Measurements from ENCODE around the gene ATG7.
"Not testable (repeated sequence)": the region's sequence is repeated elsewhere in the genome, so short reads cannot be mapped to it uniquely, and the experiment has no call there.

The ATG7 gene

GRCh38 chr3:11302444-11302843 lies 30.2 kb downstream of the ATG7 start:
- no peak for DNase-seq

- DNase-seq = no peak
Observed at GRCh38 chr3:11304175-11304574, 32.0 kb downstream of the ATG7 start.

- no peak for DNase-seq
Observed at GRCh38 chr3:11305509-11305908, 33.3 kb downstream of the ATG7 start.

GRCh38 chr3:11306817-11307589 lies 34.8 kb downstream of the ATG7 start:
- no peak for DNase-seq

GRCh38 chr3:11307830-11308432 lies 35.7 kb downstream of the ATG7 start:
- no peak for DNase-seq

- DNase-seq = no peak
Observed at GRCh38 chr3:11310258-11310657, 38.1 kb downstream of the ATG7 start.

- no peak for DNase-seq
Observed at GRCh38 chr3:11312166-11312565, 40.0 kb downstream of the ATG7 start.

- DNase-seq = no peak
Observed at GRCh38 chr3:11317300-11317699, 45.1 kb downstream of the ATG7 start.

GRCh38 chr3:11322931-11323330 lies 50.7 kb downstream of the ATG7 start:
- no peak for DNase-seq

- no peak for DNase-seq
Observed at GRCh38 chr3:11323813-11324212, 51.6 kb downstream of the ATG7 start.

- DNase-seq = no peak
Observed at GRCh38 chr3:11327619-11328018, 55.4 kb downstream of the ATG7 start.

GRCh38 chr3:11328196-11328945 lies 56.2 kb downstream of the ATG7 start:
- DNase-seq = no peak

- DNase-seq = no peak
Observed at GRCh38 chr3:11329777-11330176, 57.6 kb downstream of the ATG7 start.

- no peak for DNase-seq
Observed at GRCh38 chr3:11331101-11331500, 58.9 kb downstream of the ATG7 start.

GRCh38 chr3:11335056-11335608 lies 62.9 kb downstream of the ATG7 start:
- no peak for DNase-seq

GRCh38 chr3:11339541-11339940 lies 67.3 kb downstream of the ATG7 start:
- no peak for DNase-seq

GRCh38 chr3:11346416-11346815 lies 74.2 kb downstream of the ATG7 start:
- no peak for DNase-seq

- not testable (repeated sequence) for DNase-seq
Observed at GRCh38 chr3:11348877-11349276, 76.7 kb downstream of the ATG7 start.

GRCh38 chr3:11349446-11349845 lies 77.2 kb downstream of the ATG7 start:
- DNase-seq = no peak

GRCh38 chr3:11350374-11350773 lies 78.2 kb downstream of the ATG7 start:
- no peak for DNase-seq

- no peak for DNase-seq
Observed at GRCh38 chr3:11351451-11351850, 79.3 kb downstream of the ATG7 start.

GRCh38 chr3:11356269-11356668 lies 84.1 kb downstream of the ATG7 start:
- DNase-seq = no peak

GRCh38 chr3:11362600-11362999 lies 90.4 kb downstream of the ATG7 start:
- DNase-seq = no peak

- DNase-seq = no peak
Observed at GRCh38 chr3:11363715-11364114, 91.5 kb downstream of the ATG7 start.

All from activated CD4-positive, alpha-beta T cell treated with anti-CD3 and anti-CD28 coated beads, Interleukin-2, amount 50 U/mL, for 1 hour (primary cell).